Skeletal muscle tissue (tissue), 4 donors: ENCODE results near the gene CD320. TPM values are rescaled to one million over a fixed set of nuclear protein-coding genes. Genes with fewer than 3 reads are reported as not detected.
"Not testable (repeated sequence)": the region's sequence is repeated elsewhere in the genome, so short reads cannot be mapped to it uniquely, and the experiment has no call there.

Experiments
- H3K27ac ChIP-seq: one replicate; pipeline ENCODE4 v1.7.0; 2013; ENCODE audit warnings: mild to moderate bottlenecking, low read depth, low read length, inconsistent platforms
- H3K27me3 ChIP-seq, 3 donors: one replicate each; pipeline ENCODE4 v1.7.0; 2013; ENCODE audit warnings: low read length in 3 of 3; ENCODE audit not compliant: control insufficient read depth in 3 of 3, insufficient read depth in 3 of 3
- H3K36me3 ChIP-seq, 3 donors: one replicate each; pipeline ENCODE4 v1.7.0; 2013; ENCODE audit warnings: low read length in 3 of 3; ENCODE audit not compliant: control insufficient read depth in 3 of 3, insufficient read depth in 3 of 3
- H3K4me1 ChIP-seq, 3 donors: one replicate each; pipeline ENCODE4 v1.7.0; 2013; ENCODE audit warnings: low read length in 3 of 3, mild to moderate bottlenecking in 3 of 3; ENCODE audit not compliant: control insufficient read depth in 3 of 3, insufficient read depth in 3 of 3
- H3K4me3 ChIP-seq, 3 donors: one replicate each; pipeline ENCODE4 v1.7.0; 2013; ENCODE audit warnings: low read length in 3 of 3
- H3K9ac ChIP-seq, 3 donors: one replicate each; pipeline ENCODE4 v1.7.0; 2013; ENCODE audit warnings: low read length in 3 of 3, mild to moderate bottlenecking in 3 of 3, moderate library complexity in 2 of 3, low read depth in 1 of 3
- H3K9me3 ChIP-seq, 3 donors: one replicate each; pipeline ENCODE4 v1.7.0; 2013; ENCODE audit warnings: low read length in 3 of 3; ENCODE audit not compliant: control insufficient read depth in 3 of 3
- total RNA-seq: library from RNA; depleted of rRNA; stranded (reverse); fragments of >200 nt; gene quantifications from one replicate; pipeline ENCODE4 v1.2.3, GENCODE V29; 2014
- donor health status: Osteomylitis.

CD320 gene
- total RNA-seq, 1 donor from 2014 or later: 11.5 TPM

GRCh38 chr19:8321067-8321985 is 13.2 kb upstream of the CD320 start, which contains the start of the genes NDUFA7 and RPS28:
Gene NDUFA7, minus strand, starts transcription at chr19:8321375. Its CDS starts 17 bp downstream, at chr19:8321358.
Gene RPS28, plus strand, starts transcription at chr19:8321496. Its CDS starts 35 bp downstream, at chr19:8321531.
- H3K4me3 ChIP-seq: peak within 1 kb of the TSS; percentile 99 to 100 (median 99)
- no peaks in the 10 kb centered on the region for H3K9me3 ChIP-seq
- peaks cover 18 to 26% (median 19%) of the 10 kb centered on the region in 3 donors for H3K36me3 ChIP-seq
- peak within 1 kb of the TSS; percentile 100 for H3K9ac ChIP-seq
- H3K27me3 ChIP-seq: no peaks in the 10 kb centered on the region
- peak within 1 kb of the TSS; percentile 94 for H3K27ac ChIP-seq
- H3K4me1 ChIP-seq: peaks cover 35 to 48% (median 39%) of the 10 kb centered on the region in 3 donors

DNA sequence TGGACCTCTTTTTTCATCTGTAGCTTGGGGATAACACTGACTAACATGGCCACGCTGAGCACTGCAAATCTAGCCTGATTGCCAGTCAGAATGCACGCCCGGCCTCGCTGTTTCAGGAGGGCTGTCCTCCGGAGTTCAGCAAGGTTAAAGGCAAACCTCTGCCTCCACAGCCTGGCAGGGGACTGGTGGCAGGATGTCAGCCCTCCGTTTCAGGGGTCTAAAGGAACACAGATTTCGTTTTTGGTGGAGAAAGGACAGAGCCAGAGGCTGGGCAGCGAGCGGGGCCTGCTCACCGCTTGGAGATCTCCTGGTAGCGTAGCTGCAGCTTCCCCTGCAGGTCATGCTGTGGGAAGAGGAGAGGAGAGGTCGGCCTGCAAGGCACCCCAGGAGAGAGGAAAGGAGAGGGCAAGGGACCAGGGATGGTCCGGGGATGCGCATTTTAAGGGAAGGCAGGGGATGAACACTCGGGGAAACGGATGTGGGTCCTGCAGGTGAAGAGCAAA is 12.5 kb upstream of the CD320 start:
- Histone ChIP-seq H3K4me1 (peaks cover 35 to 48% (median 39%) of the 10 kb centered on the region in 3 donors), H3K27me3 (no peaks in the 10 kb centered on the region), H3K36me3 (peaks cover 22 to 30% (median 23%) of the 10 kb centered on the region in 3 donors), H3K9me3 (no peaks in the 10 kb centered on the region), H3K4me3 (peak overlapping the region; percentile 99 to 100 (median 99)), H3K9ac (peak overlapping the region; percentile 100), H3K27ac (peak overlapping the region; percentile 94)

- Histone ChIP-seq H3K9ac (peak overlapping the region; percentile 100), H3K36me3 (peaks cover 26 to 35% (median 29%) of the 10 kb centered on the region in 3 donors), H3K27me3 (no peaks in the 10 kb centered on the region), H3K9me3 (no peaks in the 10 kb centered on the region), H3K4me3 (peak overlapping the region; percentile 99 to 100 (median 99)), H3K27ac (peak overlapping the region; percentile 94), H3K4me1 (peaks cover 35 to 48% (median 37%) of the 10 kb centered on the region in 3 donors)
Observed at GRCh38 chr19:8319807-8320520, 11.8 kb upstream of the CD320 start.

GRCh38 chr19:8318835-8319234 is 10.7 kb upstream of the CD320 start:
- H3K4me3 ChIP-seq, H3K9me3 ChIP-seq, H3K27me3 ChIP-seq, H3K9ac ChIP-seq, H3K27ac ChIP-seq: not testable (repeated sequence)
- H3K36me3 ChIP-seq: peaks cover 29 to 34% (median 31%) of the 10 kb centered on the region in 3 donors
- peaks cover 27 to 36% (median 30%) of the 10 kb centered on the region in 3 donors for H3K4me1 ChIP-seq

- H3K9me3 ChIP-seq: no peaks in the 10 kb centered on the region
- no peak overlapping the region for H3K9ac ChIP-seq
- peaks cover 25 to 35% (median 28%) of the 10 kb centered on the region in 3 donors for H3K36me3 ChIP-seq
- H3K27ac ChIP-seq: no peak overlapping the region
- H3K4me1 ChIP-seq: peaks cover 14 to 24% (median 19%) of the 10 kb centered on the region in 3 donors
- no peak overlapping the region for H3K4me3 ChIP-seq
- H3K27me3 ChIP-seq: no peaks in the 10 kb centered on the region
Observed at GRCh38 chr19:8316351-8317125, 8.4 kb upstream of the CD320 start.

DNA sequence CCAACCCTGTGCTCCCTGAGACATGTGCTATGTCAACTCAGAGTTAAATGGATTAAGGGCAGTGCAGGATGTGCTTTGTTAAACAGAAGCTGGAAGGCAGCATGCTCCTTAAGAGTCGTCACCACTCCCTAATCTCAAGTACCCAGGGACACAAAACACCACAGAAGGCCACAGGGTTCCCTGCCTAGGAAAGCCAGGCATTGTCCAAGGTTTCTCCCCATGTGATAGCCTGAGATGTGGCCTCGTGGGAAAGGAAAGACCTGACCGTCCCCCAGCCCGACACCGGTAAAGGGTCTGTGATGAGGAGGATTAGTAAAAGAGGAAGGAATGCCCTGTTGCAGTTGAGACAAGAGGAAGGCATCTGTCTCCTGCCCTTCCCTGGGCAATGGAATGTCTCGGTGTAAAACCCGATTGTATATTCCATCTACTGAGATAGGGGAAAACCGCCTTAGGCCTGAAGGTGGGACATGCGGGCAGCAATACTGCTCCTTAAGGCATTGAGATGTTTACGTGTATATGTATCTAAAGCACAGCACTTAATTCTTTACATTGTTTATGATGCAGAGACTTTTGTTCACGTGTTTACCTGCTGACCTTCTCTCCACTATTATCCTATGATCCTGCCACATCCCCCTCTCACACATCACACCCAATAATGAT is 7.0 kb upstream of the CD320 start:
- not testable (repeated sequence) for H3K9me3 ChIP-seq, H3K27me3 ChIP-seq, H3K4me3 ChIP-seq, H3K9ac ChIP-seq, H3K27ac ChIP-seq
- H3K36me3 ChIP-seq: peaks cover 33 to 42% (median 33%) of the 10 kb centered on the region in 3 donors
- H3K4me1 ChIP-seq: peaks cover 7 to 15% (median 15%) of the 10 kb centered on the region in 3 donors

GRCh38 chr19:8311461-8312260 is 3.5 kb upstream of the CD320 start:
- H3K4me3 ChIP-seq: no peak overlapping the region
- peaks cover 20 to 35% (median 28%) of the 10 kb centered on the region in 3 donors for H3K4me1 ChIP-seq
- H3K27ac ChIP-seq: no peak overlapping the region
- H3K9ac ChIP-seq: peak overlapping the region in 1 of 3 donors; percentile 60
- peaks cover 39 to 50% (median 40%) of the 10 kb centered on the region in 3 donors for H3K36me3 ChIP-seq
- H3K27me3 ChIP-seq: no peaks in the 10 kb centered on the region
- no peaks in the 10 kb centered on the region for H3K9me3 ChIP-seq

- peaks cover 20 to 39% (median 29%) of the 10 kb centered on the region in 3 donors for H3K4me1 ChIP-seq
- H3K36me3 ChIP-seq: peaks cover 31 to 44% (median 33%) of the 10 kb centered on the region in 3 donors
Observed at GRCh38 chr19:8310342-8311055, 2.3 kb upstream of the CD320 start.

More at GRCh38 chr19:8310342-8311055, 2.3 kb upstream of the CD320 start:
- no peak overlapping the region for H3K4me3 ChIP-seq
- no peaks in the 10 kb centered on the region for H3K27me3 ChIP-seq
- H3K27ac ChIP-seq: no peak overlapping the region
- no peaks in the 10 kb centered on the region for H3K9me3 ChIP-seq
- no peak overlapping the region for H3K9ac ChIP-seq
